GM19463 (cell line): ENCODE measurements around the gene INPP4B.
"Not testable (repeated sequence)": the region's sequence is repeated elsewhere in the genome, so short reads cannot be mapped to it uniquely, and the experiment has no call there.

Experiments
- ATAC-seq: cut with Tn5 transposase; IDR thresholded peaks from one replicate; pipeline ENCODE4 v1.9.1; 2021; ENCODE audit warnings: mild to moderate bottlenecking, moderate library complexity; ENCODE audit not compliant: unreplicated experiment

Gene INPP4B

DNA sequence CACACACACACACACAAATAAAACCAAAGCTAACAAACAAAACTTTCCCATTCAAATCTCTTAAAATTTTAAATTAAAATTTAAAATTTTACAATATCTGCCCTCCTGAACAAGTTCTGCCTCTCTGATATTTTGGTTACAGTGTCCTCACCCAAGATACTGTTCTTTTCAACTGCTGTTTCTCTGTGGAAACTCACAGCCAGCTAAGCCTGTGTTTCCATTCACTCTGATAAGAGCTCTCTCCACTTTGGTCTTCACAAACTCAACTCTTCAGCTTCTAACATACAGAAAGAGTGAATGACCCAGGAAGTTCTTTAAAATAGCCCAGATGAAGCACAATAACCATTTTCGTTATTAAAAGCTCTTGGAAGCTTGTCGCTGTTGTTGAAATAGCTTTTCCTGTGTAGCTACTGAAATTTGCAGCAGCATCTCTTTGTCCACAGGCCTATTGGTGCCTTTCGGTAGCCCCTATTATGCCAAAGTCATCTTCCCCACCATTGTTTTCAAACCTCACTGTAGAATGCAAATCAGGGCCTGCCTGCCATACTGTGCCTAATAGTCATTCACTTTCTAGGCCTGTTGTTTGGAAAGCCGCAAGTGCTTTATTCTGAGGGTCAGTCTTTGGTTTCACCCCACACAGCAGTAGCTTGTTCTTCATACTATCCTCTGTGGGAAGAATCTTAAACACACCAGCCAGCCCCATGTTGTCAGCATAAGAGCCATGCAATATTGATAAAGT lies 19.4 kb downstream of the INPP4B start:
- no peak for ATAC-seq

DNA sequence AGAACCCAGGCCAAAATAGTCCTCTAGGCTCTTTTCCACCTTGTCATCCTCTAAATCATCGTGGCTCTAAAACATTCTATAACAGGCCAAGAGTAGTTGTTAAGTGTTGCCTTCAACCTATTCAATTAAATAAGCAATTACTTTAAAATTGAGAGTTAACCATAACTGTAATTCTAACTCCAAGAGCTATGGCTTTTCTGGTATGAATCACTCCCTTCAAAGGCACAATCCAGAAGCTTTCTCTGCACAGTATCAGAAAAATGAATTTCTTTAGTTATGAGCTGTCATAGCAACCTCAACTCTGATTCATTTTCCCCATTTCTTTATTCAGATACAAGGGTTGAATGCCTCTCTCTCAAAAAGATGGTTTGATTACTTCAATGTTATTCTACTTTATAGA lies 21.7 kb downstream of the INPP4B start:
- no peak for ATAC-seq

DNA sequence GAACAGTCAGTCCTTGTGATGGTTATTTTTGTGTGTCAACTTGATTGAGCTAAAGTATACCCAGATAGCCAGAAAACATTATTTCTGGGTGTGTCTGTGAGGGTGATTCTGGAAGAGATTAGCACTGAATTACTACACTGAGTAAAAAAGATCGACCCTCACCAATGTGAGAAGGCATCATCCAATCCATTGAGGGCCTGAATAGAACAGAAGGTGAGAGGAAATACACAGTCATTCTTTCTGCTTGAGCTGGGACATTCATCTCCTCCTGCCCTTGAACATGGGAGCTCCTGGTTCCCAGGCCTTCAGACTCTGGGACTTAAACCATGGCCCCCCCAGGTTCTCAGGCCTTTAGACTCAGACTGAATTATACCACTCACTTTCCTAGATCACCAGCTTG lies 22.3 kb downstream of the INPP4B start:
- no peak for ATAC-seq

DNA sequence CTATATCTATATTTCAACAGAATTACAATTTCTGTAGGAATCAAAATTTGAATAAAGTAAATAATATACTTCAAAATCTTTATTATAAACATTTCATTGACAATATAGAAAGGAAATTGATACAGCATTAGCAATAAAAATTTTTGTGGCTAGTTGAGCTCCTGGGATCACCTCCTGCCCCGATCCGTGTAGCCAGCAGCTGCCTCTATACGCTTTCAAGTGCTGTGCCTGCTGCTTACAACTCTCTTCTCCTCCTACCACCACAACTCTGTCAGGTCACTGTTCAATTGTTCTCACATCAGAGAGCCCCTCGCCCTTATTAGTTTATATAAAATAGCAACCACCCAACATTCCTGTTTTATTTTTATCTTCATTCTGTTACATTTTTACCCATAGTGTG lies 27.6 kb downstream of the INPP4B start:
- no peak for ATAC-seq

GRCh38 chr4:142818031-142818430 lies 28.1 kb downstream of the INPP4B start:
- no peak for ATAC-seq

GRCh38 chr4:142817442-142817841 lies 28.7 kb downstream of the INPP4B start:
- no peak for ATAC-seq

DNA sequence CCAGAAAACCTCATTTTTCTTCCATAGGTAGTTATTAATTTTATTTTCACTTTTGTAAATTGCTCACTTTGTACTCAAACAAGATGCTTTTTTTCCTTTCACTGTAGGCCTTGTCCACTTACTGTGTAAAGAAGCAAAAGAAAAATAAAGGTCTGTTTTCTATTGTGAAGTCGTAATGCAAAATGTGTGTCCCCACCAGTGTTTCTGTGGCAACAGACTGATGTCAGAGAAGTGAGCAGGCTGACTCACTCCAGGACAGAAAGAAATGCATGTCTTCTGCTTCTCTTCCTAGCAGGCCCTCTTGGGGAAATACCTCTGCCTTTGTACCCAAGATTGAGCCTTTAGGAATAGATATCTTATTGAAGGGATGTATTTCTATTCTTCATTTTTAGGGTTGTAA lies 30.3 kb downstream of the INPP4B start:
- ATAC-seq: no peak

GRCh38 chr4:142813388-142813787 lies 32.7 kb downstream of the INPP4B start:
- no peak for ATAC-seq

DNA sequence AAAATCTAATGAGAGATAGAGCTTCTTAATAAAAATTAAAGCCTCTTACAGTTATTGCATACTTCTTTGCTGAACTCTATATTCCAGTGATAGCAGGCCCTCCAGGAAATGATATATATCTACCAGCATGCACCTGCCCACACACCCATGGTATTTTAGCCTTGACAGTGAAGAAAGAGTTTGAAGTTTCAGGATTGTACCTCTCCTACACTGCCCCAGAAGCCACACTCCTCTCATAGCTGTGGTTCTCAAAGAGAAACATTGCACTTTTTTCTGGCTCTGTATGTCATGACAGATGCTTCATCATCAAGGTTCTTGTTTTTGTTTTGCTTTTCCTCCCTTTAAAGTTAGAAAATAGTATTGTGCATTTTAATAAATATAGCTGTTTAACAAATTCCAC lies 34.0 kb downstream of the INPP4B start:
- ATAC-seq: no peak

GRCh38 chr4:142811034-142811433 lies 35.1 kb downstream of the INPP4B start:
- ATAC-seq: no peak

DNA sequence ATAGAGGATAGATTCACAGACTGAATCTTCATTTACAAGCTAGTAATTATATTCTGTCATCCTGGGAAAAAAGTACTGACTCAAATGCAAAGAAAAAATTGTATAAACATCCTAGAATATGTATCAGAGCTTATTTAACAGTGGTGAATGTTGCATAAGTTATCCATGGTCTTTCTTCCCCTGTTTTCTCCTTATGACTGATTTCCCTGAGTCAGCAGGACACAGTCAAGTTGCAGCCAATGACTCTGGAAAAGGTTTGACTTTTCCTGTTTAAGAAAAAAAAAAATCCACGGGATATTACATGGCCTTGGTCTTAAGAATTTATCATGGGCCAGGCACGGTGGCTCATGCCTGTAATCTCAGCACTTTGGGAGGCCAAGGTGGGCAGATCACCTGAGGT lies 36.5 kb downstream of the INPP4B start:
- ATAC-seq: no peak

DNA sequence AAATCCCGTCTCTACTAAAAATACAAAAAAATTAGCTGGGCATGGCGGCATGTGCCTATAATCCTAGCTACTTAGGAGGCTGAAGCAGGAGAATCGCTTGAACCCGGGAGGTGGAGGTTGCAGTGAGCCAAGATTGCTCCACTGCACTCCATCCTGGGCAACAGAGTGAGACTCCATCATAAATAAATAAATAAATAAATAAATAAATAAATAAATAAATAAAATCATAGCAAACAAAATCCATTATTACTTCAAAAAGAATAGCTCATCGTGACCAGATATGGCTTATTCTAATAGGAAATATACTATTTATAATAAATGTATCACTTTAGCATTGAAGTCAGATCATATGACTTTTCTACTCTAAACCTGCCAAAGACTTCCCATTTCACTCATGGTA lies 42.2 kb downstream of the INPP4B start:
- ATAC-seq: not testable (repeated sequence)

DNA sequence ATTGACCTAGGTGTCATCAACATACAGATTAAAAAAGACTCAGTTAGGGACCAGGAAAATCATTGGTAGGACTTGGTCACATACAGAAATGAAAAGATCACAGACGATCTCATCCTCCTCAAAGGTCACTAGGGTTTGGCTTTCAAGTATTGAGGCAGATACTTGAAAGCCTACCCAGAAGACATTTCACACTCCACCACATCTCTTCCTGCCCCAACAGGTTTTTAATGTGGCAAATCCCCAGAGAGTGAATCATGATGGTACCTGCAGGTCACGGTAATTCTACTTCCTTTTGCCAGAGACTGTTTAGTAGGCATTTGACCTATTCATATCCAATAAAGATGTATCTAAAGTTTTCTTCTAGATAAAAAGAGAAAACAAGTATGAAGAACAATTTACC lies 44.1 kb downstream of the INPP4B start:
- ATAC-seq: no peak

DNA sequence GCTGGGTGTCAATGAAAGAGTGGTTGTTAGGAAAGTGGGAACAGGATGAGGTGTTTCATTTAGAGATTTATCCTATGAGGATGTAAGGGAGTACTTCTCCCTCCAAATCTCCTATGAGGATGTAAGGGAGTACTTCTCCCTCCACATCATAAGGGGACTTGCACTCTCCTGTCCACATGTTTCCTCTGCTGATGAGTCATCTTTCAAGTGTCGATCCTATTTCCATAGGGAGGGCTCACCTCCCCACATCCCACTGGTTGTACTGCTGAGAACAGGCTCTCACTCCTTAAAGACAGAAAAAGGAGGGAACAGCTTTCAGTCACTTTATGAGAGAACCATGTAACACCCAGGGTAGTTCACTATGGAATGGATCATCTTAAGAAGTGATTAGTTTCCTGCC lies 65.0 kb downstream of the INPP4B start:
- no peak for ATAC-seq

- ATAC-seq: no peak
Observed at GRCh38 chr4:142778900-142779299, 67.2 kb downstream of the INPP4B start.

- no peak for ATAC-seq
Observed at GRCh38 chr4:142778430-142778829, 67.7 kb downstream of the INPP4B start.

DNA sequence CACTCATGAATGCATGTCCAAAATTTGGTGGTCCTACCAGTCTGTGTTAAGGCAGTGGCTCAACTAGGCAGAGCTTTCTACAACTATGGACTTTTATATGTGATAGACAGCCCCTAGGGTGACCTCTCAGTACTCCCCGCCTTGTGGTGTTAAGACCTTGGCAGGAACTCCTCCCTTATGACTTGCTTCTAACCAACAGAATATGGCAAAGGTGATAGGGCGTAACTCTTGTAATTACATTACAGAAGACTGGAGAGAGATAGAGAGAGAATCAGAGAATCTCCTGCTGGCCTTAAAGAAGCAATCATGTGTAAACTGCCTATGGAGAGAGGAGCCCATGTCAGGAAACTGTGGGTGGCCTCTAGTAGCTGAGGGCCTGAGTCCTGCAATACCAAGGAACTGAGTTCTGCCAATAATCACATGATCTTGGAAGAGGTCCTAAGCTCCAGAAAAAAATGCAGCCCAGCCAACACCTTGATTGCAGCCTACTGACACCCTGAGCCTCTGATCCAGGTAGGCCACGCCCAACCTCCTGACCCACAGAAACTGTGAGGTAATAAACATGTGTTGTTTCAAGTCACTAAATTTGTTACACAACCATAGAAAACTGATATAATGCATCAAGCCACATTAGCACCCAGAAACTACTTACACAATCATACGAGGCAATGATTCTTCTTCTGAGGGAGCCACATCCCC lies 68.9 kb downstream of the INPP4B start:
- ATAC-seq: no peak

DNA sequence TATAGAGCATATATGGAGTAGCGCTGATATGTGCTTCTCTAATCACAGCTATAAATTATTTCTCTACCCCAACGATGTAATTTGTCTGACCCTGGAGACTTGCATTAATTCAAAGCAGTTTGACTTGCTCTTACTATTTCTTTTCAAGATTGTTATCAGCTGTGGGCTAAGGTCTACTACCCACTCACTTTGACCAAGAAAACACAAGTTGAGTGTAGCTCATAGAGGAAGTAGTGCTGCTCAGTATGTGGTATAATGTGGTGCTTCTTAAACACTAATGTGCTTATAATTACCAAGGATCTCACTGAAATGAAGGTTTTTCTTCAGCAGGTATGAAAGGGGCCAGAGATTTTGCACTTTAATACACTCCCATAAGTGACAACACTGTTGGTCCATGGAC lies 70.1 kb downstream of the INPP4B start:
- no peak for ATAC-seq

GRCh38 chr4:142773505-142773904 lies 72.6 kb downstream of the INPP4B start:
- no peak for ATAC-seq

GRCh38 chr4:142762280-142762679 lies 83.8 kb downstream of the INPP4B start:
- no peak for ATAC-seq

- no peak for ATAC-seq
Observed at GRCh38 chr4:142752202-142752786, 93.8 kb downstream of the INPP4B start.

GRCh38 chr4:142743121-142743825 lies 102.8 kb downstream of the INPP4B start:
- no peak for ATAC-seq
